ENCODE data around the gene IL10RA. TPM values are rescaled to one million over a fixed set of nuclear protein-coding genes. Genes with fewer than 3 reads are reported as not detected.

The IL10RA gene
- total and polyA plus RNA-seq, 9 of the 15 experiments (the other 6 are each of a cell fraction or from before 2014, with no cell fraction given) = 0.17 to 17.3 (median 2.9) TPM

GRCh38 chr11:118012083-118012669 is 26.0 kb downstream of the IL10RA start (continued):
- TF ChIP-seq CTCF (IDR thresholded peaks at IDR 0.05 in 2 of 3, conservative IDR thresholded peaks at IDR 0.05 in 1 of 3; ENCODE audit: insufficient read depth in 2 of 3, low read depth in 1 of 3, low read length in 3 of 3) (no peak), MLX (CRISPR knock-in tag; conservative IDR thresholded peaks at IDR 0.05) (no peak), JUNB (CRISPR knock-in tag; conservative IDR thresholded peaks at IDR 0.05) (no peak), SMAD3 (CRISPR knock-in tag; conservative IDR thresholded peaks at IDR 0.05) (no peak), NCOA6 (IDR thresholded peaks at IDR 0.05) (no peak), DIDO1 (tag; IDR thresholded peaks at IDR 0.05; ENCODE audit: low read depth) (no peak), HDAC8 (tag; IDR thresholded peaks at IDR 0.05) (no peak), SAP30 (IDR thresholded peaks at IDR 0.05; ENCODE audit: borderline replicate concordance, insufficient read depth, low read depth, low read length, poor library complexity, severe bottlenecking) (no peak), ZC3H8 (IDR thresholded peaks at IDR 0.05) (no peak), OTX1 (CRISPR knock-in tag; IDR thresholded peaks at IDR 0.05) (no peak), CBFA2T2 (conservative IDR thresholded peaks at IDR 0.05) (peak; percentile 70), KDM4B (IDR thresholded peaks at IDR 0.05; ENCODE audit: borderline replicate concordance in 2 of 2, low read depth in 1 of 2) (no peak), HMGXB4 (CRISPR knock-in tag; IDR thresholded peaks at IDR 0.05) (no peak), ZNF785 (CRISPR knock-in tag; IDR thresholded peaks at IDR 0.05) (no peak), DEAF1 (CRISPR knock-in tag; IDR thresholded peaks at IDR 0.05) (no peak)
